Lower leg skin (tissue), 3 donors: ENCODE data around the gene TERT.

ENCODE experiments used
- CTCF ChIP-seq, 3 donors: fragments of 450-650 bp; IDR thresholded peaks; one replicate each; pipeline ENCODE4 v1.5.1; 2016; ENCODE audit warnings: antibody characterized with exemption in 3 of 3, mild to moderate bottlenecking in 3 of 3, moderate library complexity in 2 of 3
- POLR2A ChIP-seq, 2 donors: fragments of 450-650 bp; IDR thresholded peaks; one replicate each; pipeline ENCODE4 v1.6.1; 2016 to 2017; ENCODE audit warnings: antibody characterized with exemption in 2 of 2, mild to moderate bottlenecking in 1 of 2, moderate library complexity in 1 of 2

DNA sequence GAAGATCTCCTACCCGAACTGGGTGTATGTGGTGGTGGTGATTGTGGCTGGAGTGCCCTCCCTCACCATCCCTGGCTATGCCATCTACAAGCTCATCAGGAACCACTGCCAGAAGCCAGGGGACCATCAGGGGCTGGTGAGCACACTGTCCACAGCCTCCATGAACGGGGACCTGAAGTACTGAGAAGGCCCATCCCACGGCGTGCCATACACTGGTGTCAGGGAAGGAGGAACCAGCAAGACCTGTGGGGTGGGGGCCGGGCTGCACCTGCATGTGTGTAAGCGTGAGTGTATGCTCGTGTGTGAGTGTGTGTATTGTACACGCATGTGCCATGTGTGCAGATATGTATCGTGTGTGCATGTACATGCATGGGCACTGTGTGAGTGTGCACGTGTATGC, 73.1 kb downstream of the TERT start:
- no peak for TF ChIP-seq CTCF (IDR thresholded peaks at IDR 0.05)
- no peak for TF ChIP-seq POLR2A (IDR thresholded peaks at IDR 0.05)
